GM18505 (cell line): ENCODE results near the gene ZNF484.
"Not testable (repeated sequence)": the region's sequence is repeated elsewhere in the genome, so short reads cannot be mapped to it uniquely, and the experiment has no call there.

Experiments used
- ATAC-seq: cut with Tn5 transposase; IDR thresholded peaks from one replicate; pipeline ENCODE4 v1.9.1; 2021; ENCODE audit not compliant: unreplicated experiment
- POLR2A ChIP-seq: IDR thresholded peaks from 4 replicates; pipeline ENCODE4 v1.6.1; 2011; ENCODE audit warnings: borderline replicate concordance; ENCODE audit not compliant: insufficient read depth, insufficient read length; ENCODE audit errors: extremely low read depth

Gene ZNF484

DNA sequence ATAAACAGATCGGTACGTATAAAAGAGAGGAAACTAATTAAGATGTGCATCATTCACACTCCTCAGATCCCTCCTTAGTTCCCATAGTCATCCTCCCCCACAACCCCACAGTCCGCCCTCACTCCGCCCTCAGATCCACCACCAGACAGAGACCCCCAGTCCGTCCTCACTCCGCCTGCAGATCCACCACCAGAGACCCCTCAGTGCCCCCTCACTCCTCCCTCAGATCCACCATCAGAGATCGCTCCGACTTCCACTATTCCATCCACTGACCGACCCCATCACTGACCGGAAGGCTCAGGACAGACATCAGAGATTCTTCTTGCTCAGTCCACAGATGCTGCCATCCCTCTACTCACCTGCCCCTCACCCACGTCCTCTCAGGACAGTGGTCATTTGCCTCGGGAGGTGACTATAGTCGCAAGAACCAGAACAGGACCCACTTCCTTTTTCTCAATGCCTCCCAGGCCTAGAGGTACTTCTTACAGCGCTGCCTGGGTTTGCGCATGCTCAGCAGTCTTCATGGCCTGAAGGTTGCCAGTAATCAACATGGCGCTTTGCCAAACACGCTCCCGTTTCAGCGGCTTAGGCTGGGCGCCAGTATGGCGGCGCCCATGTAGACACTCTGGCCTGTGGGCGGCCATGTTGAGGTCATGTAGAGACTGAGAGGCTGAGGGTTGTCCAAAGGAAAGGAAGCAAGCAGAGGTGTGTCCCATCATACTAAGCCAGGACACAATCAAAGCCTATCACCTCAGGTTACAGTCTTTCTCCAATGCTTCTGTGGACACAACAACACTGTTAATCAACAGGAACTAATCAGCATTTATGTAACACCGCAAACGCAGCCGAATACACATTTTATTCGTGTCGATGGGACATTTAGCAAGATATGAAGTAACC is at the start of gene ZNF484:
Gene ZNF484 (minus strand): TSS at position 508 of the 900 bp plus-strand sequence. CDS start 3,009 bp downstream, outside the sequence.
- peak; percentile 68 for TF ChIP-seq POLR2A
- ATAC-seq: peak; percentile 97

DNA sequence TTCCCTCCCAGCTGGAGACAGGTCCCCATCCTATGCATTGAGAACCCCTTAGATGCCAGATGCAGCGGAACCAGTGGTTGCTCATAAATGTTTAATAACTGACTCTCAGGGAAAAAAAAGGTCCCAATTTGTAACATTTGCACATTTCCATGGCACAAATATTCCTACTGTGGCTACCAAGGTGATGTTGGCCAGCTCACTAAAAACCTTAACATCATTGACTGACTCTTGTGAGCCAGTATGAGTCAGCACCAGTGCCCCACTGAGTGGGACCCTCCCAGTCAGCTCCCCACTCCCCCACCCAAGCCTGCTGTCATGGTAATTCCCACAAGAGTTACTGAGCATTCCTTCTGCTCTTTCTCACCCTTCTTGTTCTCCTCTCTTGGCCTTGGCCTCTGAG is 42.6 kb upstream of the ZNF484 start:
- TF ChIP-seq POLR2A: no peak
- no peak for ATAC-seq

DNA sequence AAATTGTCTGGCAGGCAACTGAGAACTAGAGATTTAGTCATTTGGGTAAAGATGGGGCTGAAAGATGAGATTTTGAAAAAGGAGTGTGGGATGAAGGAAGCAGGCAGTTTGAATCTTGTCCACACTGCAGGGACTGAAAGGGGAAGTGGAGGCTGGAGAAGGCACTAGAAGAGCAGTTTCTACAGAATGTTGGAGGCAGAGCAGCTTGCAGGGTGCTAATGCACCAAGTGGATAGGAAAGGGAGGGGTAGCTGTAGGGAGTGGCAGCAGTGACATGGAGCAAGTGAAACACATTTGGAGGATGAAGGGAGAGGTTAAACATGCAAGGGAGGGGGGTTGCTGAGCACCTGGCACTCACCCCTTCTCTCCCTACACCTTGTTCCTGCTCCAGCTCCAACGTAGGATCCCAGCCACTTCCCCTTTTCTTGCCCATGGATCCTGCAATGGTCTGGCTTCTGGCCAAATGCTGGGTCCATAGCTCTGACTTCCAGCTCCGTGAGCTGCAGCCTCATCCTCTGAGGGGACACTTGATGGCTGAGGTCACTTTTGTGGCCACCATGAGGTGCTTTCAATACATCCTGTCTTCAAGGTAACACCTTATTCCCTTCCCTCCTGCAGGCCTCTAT is 39.5 kb upstream of the ZNF484 start:
- ATAC-seq: no peak

DNA sequence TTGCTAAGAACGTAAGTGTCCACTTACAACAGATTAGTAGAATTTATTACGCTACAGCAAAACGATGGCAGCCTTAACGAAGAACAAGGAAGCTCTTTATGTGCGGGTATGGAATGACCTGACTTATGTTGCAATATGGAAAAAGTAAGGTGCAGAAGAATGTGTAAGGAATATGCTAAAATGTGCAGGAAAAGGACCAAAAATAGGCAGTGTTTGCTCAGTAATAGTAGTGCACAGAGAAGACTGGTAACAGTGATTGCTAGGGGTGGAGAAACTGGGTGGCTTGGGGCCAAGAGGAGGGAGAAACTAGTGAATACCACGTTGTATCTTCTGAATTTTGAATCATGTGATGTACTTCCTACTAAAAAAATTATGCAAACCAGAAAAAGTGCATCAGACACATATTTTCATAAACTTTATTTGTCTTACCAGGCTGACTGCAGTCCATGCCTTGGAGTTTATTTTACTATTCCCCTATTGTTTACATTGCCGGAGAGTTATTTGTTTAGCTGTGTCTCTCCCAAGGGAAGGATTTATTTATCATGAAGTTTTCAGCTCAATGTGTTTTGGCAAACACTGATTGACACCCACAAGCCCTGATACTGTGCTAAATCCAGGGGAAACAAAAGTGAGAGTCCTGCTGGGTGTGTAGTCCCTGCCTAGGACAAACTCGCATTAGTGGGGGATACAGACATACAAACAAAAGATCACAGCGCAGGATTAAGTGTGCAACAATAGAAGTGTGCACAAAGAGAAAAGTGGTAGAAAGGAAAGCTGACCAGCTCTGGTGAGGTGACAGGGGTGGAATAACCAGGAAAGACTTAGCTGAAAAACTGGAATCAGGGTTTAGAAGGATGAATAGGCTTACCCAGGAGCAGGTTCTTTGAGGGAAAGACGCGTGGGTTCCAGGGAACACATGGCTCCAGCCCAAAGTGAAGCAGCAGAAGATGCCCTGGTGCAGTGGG is 34.0 kb upstream of the ZNF484 start:
- no peak for TF ChIP-seq POLR2A
- no peak for ATAC-seq

More for the DNA sequence above, 39.5 kb upstream of the ZNF484 start:
- no peak for TF ChIP-seq POLR2A

DNA sequence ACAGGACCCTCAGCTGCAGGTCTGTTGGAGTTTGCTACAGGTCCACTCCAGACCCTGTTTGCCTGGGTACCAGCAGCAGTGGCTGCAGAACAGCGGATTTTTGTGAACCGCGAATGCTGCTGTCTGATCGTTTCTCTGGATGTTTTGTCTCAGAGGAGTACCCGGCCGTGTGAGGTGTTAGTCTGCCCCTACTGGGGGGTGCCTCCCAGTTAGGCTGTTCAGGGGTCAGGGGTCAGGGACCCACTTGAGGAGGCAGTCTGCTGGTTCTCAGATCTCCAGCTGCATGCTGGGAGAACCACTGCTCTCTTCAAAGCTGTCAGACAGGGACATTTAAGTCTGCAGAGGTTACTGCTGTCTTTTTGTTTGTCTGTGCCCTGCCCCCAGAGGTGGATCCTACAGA is 27.3 kb upstream of the ZNF484 start:
- ATAC-seq: not testable (repeated sequence)

DNA sequence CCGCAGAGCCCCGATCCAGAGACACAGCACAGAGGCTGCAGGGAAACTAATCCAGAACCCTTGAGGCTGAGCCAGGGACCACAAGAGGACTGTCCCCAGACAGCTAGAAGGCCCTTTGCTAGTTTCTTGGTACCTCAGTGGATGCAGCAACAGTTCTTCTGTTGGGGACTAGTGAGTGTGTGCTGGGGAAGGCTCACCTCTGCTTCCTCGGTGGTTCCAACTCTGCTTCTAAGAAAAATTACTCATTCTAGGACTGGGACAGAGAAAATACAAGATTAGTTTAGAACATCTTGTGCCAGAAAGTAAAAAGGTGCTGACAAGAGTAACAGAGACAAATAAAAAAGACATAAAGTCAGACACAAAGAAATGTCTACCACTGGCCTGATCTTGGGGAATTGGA is 19.5 kb upstream of the ZNF484 start:
- TF ChIP-seq POLR2A: no peak
- ATAC-seq: no peak

DNA sequence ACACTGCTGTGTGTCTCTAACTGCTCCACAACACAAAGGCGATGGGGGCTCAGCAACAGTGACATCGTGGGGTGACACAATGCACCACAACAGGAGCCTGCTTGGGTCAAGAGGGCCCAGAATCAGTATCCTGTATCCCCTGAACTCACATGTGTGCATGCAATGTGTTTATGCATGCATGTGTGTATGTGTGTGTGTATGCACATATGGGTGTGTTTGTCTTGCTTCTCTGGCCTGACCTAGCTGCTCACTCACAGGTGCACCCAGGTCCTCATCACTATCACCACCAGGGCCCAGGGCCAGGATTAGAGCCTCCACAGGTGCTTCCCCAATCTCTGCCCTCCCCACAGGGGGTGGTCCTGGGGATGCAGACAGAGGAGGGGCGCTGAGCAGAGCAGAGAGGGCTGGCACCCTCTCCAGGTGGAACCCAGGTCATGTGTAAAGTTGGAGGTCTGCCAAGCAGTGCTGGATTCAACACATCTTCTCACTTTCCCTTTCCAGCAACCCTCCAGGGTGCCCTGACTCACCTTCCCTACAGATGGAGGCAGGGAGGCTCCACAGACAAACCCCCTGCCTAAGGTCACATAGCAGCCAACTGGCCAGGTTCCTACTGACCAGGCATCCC is 18.1 kb upstream of the ZNF484 start:
- no peak for ATAC-seq
- no peak for TF ChIP-seq POLR2A

DNA sequence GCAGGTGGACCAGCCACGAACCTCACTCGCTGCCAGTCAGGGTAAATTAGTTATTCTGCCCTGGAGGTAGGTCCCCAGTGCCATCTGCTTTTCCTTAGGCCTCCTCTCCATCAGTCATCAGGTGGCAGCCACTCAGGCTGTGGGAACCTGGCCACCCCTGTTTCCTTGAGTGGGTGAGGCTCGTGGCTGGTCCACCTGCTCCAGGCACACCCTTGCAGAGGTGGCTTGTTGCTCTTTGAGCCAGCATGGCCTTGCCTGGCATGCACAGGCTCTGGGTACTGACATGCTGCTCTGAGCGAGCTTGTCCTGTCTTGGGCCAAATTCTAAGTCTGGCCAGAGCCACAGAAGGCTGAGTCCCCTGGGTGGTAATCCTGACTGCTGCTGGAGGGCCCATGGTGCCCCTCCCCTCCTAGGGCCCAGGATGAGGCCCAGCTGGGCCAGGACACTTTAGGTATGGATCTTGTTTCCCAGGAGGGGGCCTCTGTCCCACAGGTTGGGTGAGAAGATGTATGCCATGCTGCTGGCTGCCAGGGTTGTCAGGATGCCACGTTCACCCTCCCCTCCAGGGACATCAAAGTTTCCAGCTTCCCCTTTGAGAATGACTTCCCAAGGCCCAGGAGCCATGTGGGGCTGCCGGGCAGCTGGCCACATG is 17.0 kb upstream of the ZNF484 start:
- no peak for ATAC-seq
- TF ChIP-seq POLR2A: no peak

DNA sequence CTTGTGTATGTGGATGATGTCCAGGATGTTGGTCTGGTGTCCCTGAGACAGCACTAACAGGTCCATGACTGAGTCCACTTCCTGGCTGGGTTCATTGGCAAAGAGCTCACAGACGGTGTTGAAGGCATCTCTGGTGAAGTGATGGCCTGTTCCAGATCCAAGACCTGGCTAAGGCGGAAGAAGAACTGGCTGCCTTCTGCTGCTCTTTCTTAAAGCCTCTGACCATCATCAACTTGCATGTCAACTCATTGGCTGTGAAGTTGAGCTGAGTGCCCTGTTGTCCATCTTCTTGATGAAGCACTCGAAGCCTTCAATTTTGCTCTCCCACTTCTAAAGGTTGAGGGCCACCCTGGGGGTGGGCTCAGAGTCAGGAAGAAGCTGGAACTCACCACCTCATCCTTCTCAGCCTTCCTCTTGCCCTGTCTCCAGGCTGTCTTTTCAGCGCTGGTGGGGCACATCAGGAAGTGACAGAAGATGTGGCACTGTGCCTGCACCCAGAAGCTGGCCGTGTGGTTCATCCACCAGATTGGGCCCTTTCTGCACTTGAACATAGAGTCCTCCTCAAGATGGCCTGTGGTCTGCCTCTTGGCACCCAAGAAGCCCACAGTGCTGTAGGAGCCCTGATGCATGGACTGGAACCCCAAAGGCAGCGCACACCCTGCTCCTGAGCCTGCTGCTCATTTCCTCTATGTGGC is 16.2 kb upstream of the ZNF484 start:
- ATAC-seq: not testable (repeated sequence)

DNA sequence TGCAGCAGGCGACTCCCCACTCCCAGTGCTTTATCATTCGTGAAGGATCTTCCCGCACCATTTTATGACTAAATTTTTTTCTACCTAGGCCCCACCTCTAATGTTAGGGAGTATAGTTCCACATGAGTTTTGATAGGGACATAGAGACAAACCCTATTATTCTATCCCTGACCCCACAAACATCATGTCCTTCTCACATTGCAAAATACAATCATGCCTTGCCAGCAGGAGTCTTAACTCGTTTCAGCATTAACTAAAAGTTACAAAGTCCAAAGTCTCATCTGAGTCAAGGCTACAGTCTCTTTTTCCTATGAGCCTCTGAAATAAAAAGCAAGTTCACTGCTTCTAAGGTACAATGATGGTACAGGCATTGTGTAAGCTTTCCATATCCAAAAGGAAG is 14.4 kb upstream of the ZNF484 start:
- ATAC-seq: not testable (repeated sequence)

DNA sequence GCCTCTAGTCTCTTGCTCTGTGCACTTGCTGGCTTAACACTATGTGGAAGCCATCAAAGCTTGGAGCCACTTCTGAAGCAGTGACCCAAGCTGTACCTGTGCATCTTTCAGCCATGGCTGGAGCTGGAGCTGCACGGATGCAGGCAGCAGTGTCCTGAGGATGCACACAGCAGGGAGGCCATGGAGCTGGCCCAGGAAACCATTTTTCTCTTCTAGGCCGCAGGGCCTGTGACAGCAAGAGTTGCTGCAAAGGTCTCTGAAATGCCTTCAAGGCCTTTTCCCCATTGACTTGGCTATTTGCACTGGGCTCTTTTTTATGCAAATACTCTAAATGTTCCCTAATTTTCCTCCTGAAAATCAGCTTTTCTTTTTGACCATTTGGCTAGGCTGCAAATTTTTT is 12.9 kb upstream of the ZNF484 start:
- no peak for TF ChIP-seq POLR2A
- ATAC-seq: no peak

DNA sequence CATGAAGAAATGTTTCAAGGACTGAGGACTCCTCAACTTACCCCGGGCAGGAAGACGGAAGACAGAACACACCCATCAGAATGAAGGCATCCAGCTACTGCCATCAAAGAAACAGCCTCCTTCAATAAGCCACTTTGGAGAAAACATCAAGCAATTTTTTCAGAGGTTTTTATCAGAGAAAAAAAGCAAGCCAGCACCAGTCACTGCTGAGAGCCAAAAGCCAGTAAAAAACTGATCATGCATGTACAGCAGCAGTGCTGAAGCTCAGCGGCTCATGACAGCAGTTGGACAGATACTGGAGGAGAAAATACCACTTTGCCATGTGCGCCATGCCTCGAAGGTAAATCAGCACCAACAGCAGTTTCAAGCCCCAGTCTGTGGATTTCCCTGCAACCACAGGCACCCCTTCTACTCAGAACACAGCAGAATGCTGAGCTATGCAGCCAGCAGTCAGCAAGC is 10.1 kb upstream of the ZNF484 start:
- ATAC-seq: no peak
- TF ChIP-seq POLR2A: no peak

DNA sequence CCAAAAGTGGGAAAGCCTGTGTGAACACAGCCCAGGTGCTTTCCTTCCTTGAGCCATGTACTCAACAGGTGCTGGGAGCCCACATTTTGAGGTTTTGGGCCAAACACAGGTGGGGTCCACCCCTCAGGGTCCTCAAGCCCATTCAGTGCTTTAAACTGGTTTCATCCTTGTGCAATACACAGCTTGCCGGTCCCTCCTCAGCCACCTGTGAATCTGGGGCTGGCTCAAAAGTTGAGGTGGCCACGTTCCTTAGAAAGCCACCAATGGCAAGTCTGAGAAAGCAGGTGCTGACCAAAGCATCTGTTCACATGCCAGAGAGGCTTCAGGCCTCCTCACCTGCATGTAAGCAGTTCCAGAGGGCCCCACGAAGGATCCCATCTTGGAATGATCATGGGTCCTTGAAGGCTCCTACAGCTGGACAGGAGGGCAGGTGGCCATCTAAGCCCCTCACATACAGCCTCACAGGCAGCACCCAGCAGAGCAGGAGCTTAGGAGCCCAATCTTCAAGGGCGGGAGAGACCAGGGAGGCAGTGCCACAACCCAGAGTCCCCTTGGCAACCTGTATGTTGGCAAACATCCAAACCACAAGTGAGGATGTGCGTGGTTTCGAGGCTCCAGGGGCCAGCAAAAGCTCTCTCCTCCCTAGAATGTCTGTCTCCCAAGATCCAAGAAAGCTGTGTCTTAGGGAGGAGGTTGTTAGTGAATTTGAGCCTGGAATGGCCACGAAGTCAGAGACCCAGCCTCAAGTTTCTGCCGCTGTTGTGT is 9.2 kb upstream of the ZNF484 start:
- not testable (repeated sequence) for ATAC-seq

DNA sequence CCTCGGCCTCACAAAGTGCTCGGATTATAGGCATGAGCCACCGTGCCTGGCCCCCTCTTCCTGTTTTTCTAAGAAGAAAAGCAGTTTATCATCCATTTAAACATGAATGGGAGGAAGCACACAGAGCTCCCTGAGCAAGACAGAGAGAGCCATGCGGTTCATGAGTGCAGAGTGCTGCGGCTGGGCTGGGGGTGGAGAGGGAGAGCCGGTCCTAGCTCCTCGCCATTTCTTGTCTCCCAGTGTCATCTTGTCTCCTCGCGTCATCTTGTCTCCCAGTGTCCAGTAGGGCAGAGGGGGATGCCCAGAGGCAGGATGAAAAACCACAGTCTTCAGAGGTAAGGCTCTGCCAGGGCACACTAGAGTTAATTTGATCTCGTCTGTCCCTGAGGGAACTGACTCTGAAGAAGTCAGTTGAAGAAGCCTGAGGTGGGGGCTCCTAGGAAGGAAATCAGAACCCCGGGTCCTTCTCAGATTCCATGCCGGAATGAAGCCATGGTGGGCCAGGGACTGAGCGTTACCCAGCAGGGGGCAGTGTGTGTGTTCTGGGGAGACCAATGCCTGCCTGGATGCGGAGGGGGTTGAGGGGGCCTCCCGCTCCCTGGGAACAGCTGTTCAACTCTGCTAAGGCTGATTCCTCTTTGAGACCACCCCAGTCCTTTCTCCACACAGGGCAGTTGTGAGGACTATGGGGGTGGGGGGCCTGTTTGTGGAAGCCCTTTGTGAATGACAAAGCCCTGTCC is 6.0 kb upstream of the ZNF484 start:
- ATAC-seq: not testable (repeated sequence)
